K562 (cell line): ENCODE measurements around the gene PPM1N. TPM values are rescaled to one million over a fixed set of nuclear protein-coding genes. Genes with fewer than 3 reads are reported as not detected.

Experiments
- CAMTA2 ChIP-seq: fragments of 250-450 bp; sonication (Bioruptor Pico); conservative IDR thresholded peaks from 2 replicates; pipeline ENCODE4 v1.5.1; 2022
- CBFB ChIP-seq: sonication (generic); formaldehyde crosslinking; IDR thresholded peaks from 2 replicates; pipeline ENCODE4 v1.4.0; 2020; ENCODE audit warnings: mild to moderate bottlenecking, missing genetic modification reagents
- KLF16 ChIP-seq: IDR thresholded peaks from 2 replicates; pipeline ENCODE4 v1.6.1; 2016; ENCODE audit warnings: antibody characterized with exemption
- MTA3 ChIP-seq: fragments of 450-650 bp; formaldehyde crosslinking; IDR thresholded peaks from 2 replicates; pipeline ENCODE4 v1.6.1; 2017; ENCODE audit warnings: mild to moderate bottlenecking, borderline replicate concordance
- PCBP2 ChIP-seq: fragments of 200-400 bp; formaldehyde crosslinking; IDR thresholded peaks from 2 replicates; pipeline ENCODE4 v1.6.1; 2018; ENCODE audit warnings: low read length, low read depth, mild to moderate bottlenecking, moderate library complexity; ENCODE audit not compliant: poor library complexity, severe bottlenecking
- POLR2AphosphoS5 ChIP-seq: IDR thresholded peaks from 2 replicates; pipeline ENCODE4 v1.6.1; 2011; ENCODE audit warnings: mild to moderate bottlenecking, low read depth, low read length, moderate library complexity; ENCODE audit not compliant: control insufficient read depth, insufficient read depth
- TFE3 ChIP-seq: fragments of 450-650 bp; formaldehyde crosslinking; IDR thresholded peaks from 2 replicates; pipeline ENCODE4 v1.4.0; 2020; ENCODE audit warnings: mild to moderate bottlenecking, mixed read lengths
- ZBTB43 ChIP-seq: sonication (generic); formaldehyde crosslinking; IDR thresholded peaks from 2 replicates; pipeline ENCODE4 v1.8.0; 2023; ENCODE audit warnings: mild to moderate bottlenecking, missing genetic modification reagents
- ZNF124 ChIP-seq: sonication (generic); formaldehyde crosslinking; IDR thresholded peaks from 2 replicates; pipeline ENCODE4 v1.8.1; 2022; ENCODE audit warnings: missing genetic modification reagents
- ZNF174 ChIP-seq: fragments of 250-450 bp; sonication (Bioruptor Pico); IDR thresholded peaks from 2 replicates; pipeline ENCODE4 v1.4.0; 2020; ENCODE audit warnings: mild to moderate bottlenecking
- ZNF431 ChIP-seq: sonication (generic); formaldehyde crosslinking; IDR thresholded peaks from 2 replicates; pipeline ENCODE4 v1.8.0; 2022; ENCODE audit warnings: mild to moderate bottlenecking, missing genetic modification reagents
- ZNF444 ChIP-seq: fragments of 250-450 bp; sonication (Bioruptor Pico); IDR thresholded peaks from 2 replicates; pipeline ENCODE4 v1.4.0; 2020; ENCODE audit warnings: mild to moderate bottlenecking, moderate library complexity
- ZNF57 ChIP-seq: fragments of 450-650 bp; formaldehyde crosslinking; IDR thresholded peaks from 2 replicates; pipeline ENCODE4 v1.4.0; 2020; ENCODE audit warnings: mild to moderate bottlenecking, moderate library complexity
- polyA plus RNA-seq, 8 experiments: library from polyadenylated mRNA; depleted of rRNA in 4 of 8; stranded (reverse) in 5 of 8; unstranded in 3 of 8; fragments of >200 nt; fragmentation: Nextera tagmentation in 2 of 8; fragmentation: Illumina TruSeq in 1 of 8; extraction: Ambion mirVana in 2 of 8; extraction: Trizol in 1 of 8; gene quantifications; 2 replicates each; pipeline versions ENCODE4 v1.2.1 to v1.2.3, GENCODE V29; 2011 to 2014; ENCODE audit warnings: inconsistent platforms in 1 of 8, missing spikeins in 1 of 8
- total RNA-seq, 7 experiments: library from RNA; depleted of rRNA in 6 of 7; stranded (reverse); fragments of >200 nt in 6 of 7; fragmentation: Illumina TruSeq in 2 of 7; extraction: Trizol in 2 of 7; gene quantifications; 2 replicates each; pipeline versions ENCODE4 v1.2.1 to v1.2.3, GENCODE V29; 2011 to 2021; ENCODE audit warnings: low replicate concordance in 1 of 7
- TF ChIP-seq, protein P1 (sequence below): sonication (generic); formaldehyde crosslinking; IDR thresholded peaks from 2 replicates; pipeline ENCODE4 v1.8.0; 2022; ENCODE audit warnings: mild to moderate bottlenecking, missing genetic modification reagents
- TF ChIP-seq, protein P2 (sequence below): fragments of 250-450 bp; sonication (Bioruptor Pico); IDR thresholded peaks from 2 replicates; pipeline ENCODE4 v1.8.0; 2022; ENCODE audit warnings: moderate library complexity, mild to moderate bottlenecking, inconsistent platforms
- TF ChIP-seq, protein P3 (sequence below): conservative IDR thresholded peaks from 2 replicates; pipeline ENCODE4 v1.6.1; 2011; ENCODE audit warnings: low read depth, mild to moderate bottlenecking, low read length; ENCODE audit not compliant: control insufficient read depth

PPM1N gene
- total and polyA plus RNA-seq, 9 of the 15 experiments (the other 6 are each of a cell fraction or from before 2014, with no cell fraction given) = 4.5 to 15.6 (median 8.7) TPM

DNA sequence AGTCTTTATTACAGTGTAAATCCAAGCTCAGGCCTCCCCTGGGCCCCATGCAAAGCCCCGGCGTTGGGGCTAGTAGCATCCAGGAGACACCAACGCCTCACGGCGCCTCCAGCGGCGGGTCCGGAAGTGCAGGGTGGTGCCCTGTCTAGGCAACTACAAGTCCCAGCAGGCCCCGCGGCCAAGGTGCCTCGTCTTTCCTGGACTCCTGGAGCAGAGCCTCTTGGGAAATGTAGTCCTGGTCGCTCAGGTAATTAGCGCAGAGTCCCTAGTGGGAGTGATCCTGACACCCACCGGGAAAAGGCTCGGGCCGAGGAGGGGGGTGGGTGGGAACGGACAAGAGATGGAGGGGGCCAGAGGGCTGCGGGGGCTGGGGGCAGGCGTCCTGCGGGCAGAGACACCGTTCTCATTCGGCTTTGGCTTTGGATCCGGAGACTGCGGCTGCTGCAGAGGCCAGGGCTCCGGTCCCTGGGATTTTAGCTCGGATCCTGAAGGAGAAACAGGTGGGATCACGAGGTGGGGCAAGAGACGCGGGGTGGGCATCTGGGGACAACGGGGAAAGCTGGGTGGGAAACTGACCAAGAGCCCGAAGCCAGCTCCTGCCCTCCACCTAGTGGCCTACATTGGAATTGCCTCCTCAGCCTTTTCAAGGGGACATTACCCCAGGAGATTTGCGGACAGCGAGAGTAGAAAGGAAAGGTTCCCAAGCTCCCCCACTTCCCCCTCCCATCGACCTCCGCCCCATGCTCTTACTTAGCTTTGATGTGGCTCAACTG is 12.8 kb upstream of the PPM1N start (continued):
- TF ChIP-seq, protein P1, sequence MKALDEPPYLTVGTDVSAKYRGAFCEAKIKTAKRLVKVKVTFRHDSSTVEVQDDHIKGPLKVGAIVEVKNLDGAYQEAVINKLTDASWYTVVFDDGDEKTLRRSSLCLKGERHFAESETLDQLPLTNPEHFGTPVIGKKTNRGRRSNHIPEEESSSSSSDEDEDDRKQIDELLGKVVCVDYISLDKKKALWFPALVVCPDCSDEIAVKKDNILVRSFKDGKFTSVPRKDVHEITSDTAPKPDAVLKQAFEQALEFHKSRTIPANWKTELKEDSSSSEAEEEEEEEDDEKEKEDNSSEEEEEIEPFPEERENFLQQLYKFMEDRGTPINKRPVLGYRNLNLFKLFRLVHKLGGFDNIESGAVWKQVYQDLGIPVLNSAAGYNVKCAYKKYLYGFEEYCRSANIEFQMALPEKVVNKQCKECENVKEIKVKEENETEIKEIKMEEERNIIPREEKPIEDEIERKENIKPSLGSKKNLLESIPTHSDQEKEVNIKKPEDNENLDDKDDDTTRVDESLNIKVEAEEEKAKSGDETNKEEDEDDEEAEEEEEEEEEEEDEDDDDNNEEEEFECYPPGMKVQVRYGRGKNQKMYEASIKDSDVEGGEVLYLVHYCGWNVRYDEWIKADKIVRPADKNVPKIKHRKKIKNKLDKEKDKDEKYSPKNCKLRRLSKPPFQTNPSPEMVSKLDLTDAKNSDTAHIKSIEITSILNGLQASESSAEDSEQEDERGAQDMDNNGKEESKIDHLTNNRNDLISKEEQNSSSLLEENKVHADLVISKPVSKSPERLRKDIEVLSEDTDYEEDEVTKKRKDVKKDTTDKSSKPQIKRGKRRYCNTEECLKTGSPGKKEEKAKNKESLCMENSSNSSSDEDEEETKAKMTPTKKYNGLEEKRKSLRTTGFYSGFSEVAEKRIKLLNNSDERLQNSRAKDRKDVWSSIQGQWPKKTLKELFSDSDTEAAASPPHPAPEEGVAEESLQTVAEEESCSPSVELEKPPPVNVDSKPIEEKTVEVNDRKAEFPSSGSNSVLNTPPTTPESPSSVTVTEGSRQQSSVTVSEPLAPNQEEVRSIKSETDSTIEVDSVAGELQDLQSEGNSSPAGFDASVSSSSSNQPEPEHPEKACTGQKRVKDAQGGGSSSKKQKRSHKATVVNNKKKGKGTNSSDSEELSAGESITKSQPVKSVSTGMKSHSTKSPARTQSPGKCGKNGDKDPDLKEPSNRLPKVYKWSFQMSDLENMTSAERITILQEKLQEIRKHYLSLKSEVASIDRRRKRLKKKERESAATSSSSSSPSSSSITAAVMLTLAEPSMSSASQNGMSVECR = no peak
- TF ChIP-seq CBFB (CRISPR knock-in tag) = no peak
- TF ChIP-seq TFE3 (CRISPR knock-in tag) = no peak
- no peak for TF ChIP-seq ZNF431 (CRISPR knock-in tag)
- no peak for TF ChIP-seq ZNF174 (CRISPR knock-in tag)
- no peak for TF ChIP-seq POLR2AphosphoS5
- TF ChIP-seq, protein P2, sequence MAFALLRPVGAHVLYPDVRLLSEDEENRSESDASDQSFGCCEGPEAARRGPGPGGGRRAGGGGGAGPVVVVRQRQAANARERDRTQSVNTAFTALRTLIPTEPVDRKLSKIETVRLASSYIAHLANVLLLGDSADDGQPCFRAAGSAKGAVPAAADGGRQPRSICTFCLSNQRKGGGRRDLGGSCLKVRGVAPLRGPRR (CRISPR knock-in tag) = no peak
- TF ChIP-seq ZNF444 (CRISPR knock-in tag) = no peak
- no peak for TF ChIP-seq ZNF124 (CRISPR knock-in tag)
- TF ChIP-seq MTA3 = no peak
- TF ChIP-seq, protein P3, sequence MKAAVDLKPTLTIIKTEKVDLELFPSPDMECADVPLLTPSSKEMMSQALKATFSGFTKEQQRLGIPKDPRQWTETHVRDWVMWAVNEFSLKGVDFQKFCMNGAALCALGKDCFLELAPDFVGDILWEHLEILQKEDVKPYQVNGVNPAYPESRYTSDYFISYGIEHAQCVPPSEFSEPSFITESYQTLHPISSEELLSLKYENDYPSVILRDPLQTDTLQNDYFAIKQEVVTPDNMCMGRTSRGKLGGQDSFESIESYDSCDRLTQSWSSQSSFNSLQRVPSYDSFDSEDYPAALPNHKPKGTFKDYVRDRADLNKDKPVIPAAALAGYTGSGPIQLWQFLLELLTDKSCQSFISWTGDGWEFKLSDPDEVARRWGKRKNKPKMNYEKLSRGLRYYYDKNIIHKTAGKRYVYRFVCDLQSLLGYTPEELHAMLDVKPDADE = peak; percentile 99
- no peak for TF ChIP-seq PCBP2
- TF ChIP-seq ZNF57 = no peak
- peak; percentile 71; the same call in 1 of the 2 replicates for TF ChIP-seq KLF16
- TF ChIP-seq ZBTB43 = no peak
- TF ChIP-seq CAMTA2 (CRISPR knock-in tag) = no peak
